OCI-LY1 (cell line): ENCODE results near the gene INS.
A peak's percentile ranks its signal among the peaks of the same experiment; 100 is the strongest.

Experiments used
- H2AFZ ChIP-seq: fragments of 200-600 bp; sonication (generic), shearing (Covaris generic); 2 replicates; pipeline ENCODE4 v1.6.0; 2014; ENCODE audit warnings: antibody characterized with exemption, mild to moderate bottlenecking, low read length
- H3F3A ChIP-seq: fragments of 200-600 bp; sonication (generic), shearing (Covaris generic); 2 replicates; pipeline ENCODE4 v1.6.0; 2014; ENCODE audit warnings: mild to moderate bottlenecking, antibody characterized with exemption, low read length, moderate library complexity; ENCODE audit not compliant: insufficient read depth
- H3K27ac ChIP-seq: fragments of 200-600 bp; sonication (generic); 2 replicates; pipeline ENCODE4 v1.5.1; 2014; ENCODE audit warnings: low read length, mixed run types, mild to moderate bottlenecking, low read depth; ENCODE audit not compliant: poor library complexity, severe bottlenecking
- H3K27me3 ChIP-seq: fragments of 200-600 bp; sonication (generic); 2 replicates; pipeline ENCODE4 v1.6.0; 2014; ENCODE audit warnings: antibody characterized with exemption, mild to moderate bottlenecking, low read length, moderate library complexity; ENCODE audit not compliant: insufficient read depth
- H3K36me3 ChIP-seq: fragments of 200-600 bp; sonication (generic); 2 replicates; pipeline ENCODE4 v1.6.1; 2014; ENCODE audit warnings: mild to moderate bottlenecking, antibody characterized with exemption, low read length, moderate library complexity, mixed read lengths; ENCODE audit not compliant: insufficient read depth
- H3K4me1 ChIP-seq: fragments of 200-600 bp; sonication (generic); 2 replicates; pipeline ENCODE4 v1.5.1; 2014; ENCODE audit warnings: mild to moderate bottlenecking, low read length, moderate library complexity; ENCODE audit not compliant: insufficient read depth, severe bottlenecking
- H3K4me2 ChIP-seq: fragments of 200-600 bp; sonication (generic), shearing (Covaris generic); 2 replicates; pipeline ENCODE4 v1.6.1; 2014; ENCODE audit warnings: low read length
- H3K4me3 ChIP-seq: fragments of 200-600 bp; sonication (generic); 2 replicates; pipeline ENCODE4 v1.5.1; 2014; ENCODE audit warnings: low read length, low read depth, mild to moderate bottlenecking, mixed read lengths; ENCODE audit not compliant: poor library complexity, severe bottlenecking
- H3K79me2 ChIP-seq: fragments of 200-600 bp; shearing (Covaris generic); 2 replicates; pipeline ENCODE4 v1.6.1; 2016; ENCODE audit warnings: mixed run types, low read length, mixed read lengths; ENCODE audit not compliant: insufficient read depth
- H3K9ac ChIP-seq: fragments of 200-600 bp; sonication (generic), shearing (Covaris generic); 2 replicates; pipeline ENCODE4 v1.6.1; 2014; ENCODE audit warnings: mild to moderate bottlenecking, low read length, mixed read lengths
- H3K9me2 ChIP-seq: fragments of 200-600 bp; sonication (generic), shearing (Covaris generic); 2 replicates; pipeline ENCODE4 v1.6.1; 2014; ENCODE audit warnings: low read depth, mild to moderate bottlenecking, low read length, mixed read lengths
- H3K9me3 ChIP-seq: fragments of 200-600 bp; shearing (Covaris generic); 2 replicates; pipeline ENCODE4 v1.6.1; 2014; ENCODE audit warnings: low read length, mixed read lengths
- H4K20me1 ChIP-seq: fragments of 200-600 bp; sonication (generic), shearing (Covaris generic); 2 replicates; pipeline ENCODE4 v1.6.0; 2016; ENCODE audit warnings: mild to moderate bottlenecking, low read length; ENCODE audit not compliant: insufficient read depth
- CTCF ChIP-seq: fragments of 200-600 bp; sonication (generic), shearing (Covaris generic); IDR thresholded peaks from 2 replicates; pipeline ENCODE4 v1.5.1; 2017; ENCODE audit warnings: mild to moderate bottlenecking, antibody characterized with exemption, low read length, moderate library complexity, mixed read lengths
- EZH2 ChIP-seq: fragments of 200-600 bp; sonication (generic), shearing (Covaris generic); IDR thresholded peaks from 2 replicates; pipeline ENCODE4 v1.8.0; 2017; ENCODE audit warnings: borderline replicate concordance, mixed run types, mild to moderate bottlenecking, antibody characterized with exemption, low read length, moderate library complexity, mixed read lengths

The INS gene

DNA sequence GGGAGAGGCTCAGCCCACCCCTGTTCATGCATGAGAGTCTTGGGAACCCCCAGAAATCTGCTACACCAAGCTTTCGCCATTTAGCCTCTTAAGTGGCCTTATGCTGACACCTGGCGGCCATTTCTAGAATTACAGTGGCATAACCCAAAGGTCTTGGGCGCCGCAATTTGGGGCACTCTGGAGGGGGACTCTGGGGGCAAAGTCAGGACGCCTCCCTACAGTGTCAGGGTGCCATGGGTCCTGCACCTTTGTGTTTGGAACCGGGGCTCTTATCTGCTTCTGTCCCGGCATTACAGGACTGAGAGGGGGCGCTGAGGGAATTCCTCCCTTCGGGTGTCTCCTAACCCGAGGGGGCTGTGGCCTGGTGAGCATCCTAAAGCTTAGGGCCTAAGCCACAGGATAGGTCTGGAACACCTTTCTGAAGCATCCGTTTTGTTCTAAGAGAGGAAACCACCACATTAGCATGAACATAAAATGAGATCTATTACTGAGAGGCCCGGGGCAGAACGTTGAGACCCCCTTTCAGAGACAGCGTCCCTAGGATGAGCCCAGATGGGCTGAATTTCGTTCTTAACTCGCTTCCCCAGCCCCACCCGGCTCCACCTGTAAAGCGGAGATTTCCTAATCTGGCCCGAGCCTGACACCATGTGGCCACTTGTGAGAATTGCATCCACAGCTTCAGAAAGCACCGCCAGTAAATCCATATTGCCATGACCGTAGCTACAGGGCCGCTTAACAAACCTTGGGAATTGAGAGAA, 9.3 kb downstream of the INS start:
- H3K9me3 ChIP-seq = no peaks in the 10 kb centered on the region
- H3K79me2 ChIP-seq = no peaks in the 10 kb centered on the region
- H3K4me3 ChIP-seq = no peak overlapping the region
- H3K4me2 ChIP-seq = no peak overlapping the region
- H3K27me3 ChIP-seq = peaks cover 10% of the 10 kb centered on the region; the same call in 1 of the 2 replicates
- no peaks in the 10 kb centered on the region for H3K9me2 ChIP-seq
- no peak overlapping the region for H3K9ac ChIP-seq
- no peaks in the 10 kb centered on the region for H4K20me1 ChIP-seq
- no peaks in the 10 kb centered on the region for H3F3A ChIP-seq
- no peaks in the 10 kb centered on the region for H3K36me3 ChIP-seq
- no peak overlapping the region for H2AFZ ChIP-seq
- H3K27ac ChIP-seq = no peak overlapping the region
- TF ChIP-seq EZH2 (no peak), CTCF (peak; percentile 57)
- H3K4me1 ChIP-seq = no peaks in the 10 kb centered on the region

DNA sequence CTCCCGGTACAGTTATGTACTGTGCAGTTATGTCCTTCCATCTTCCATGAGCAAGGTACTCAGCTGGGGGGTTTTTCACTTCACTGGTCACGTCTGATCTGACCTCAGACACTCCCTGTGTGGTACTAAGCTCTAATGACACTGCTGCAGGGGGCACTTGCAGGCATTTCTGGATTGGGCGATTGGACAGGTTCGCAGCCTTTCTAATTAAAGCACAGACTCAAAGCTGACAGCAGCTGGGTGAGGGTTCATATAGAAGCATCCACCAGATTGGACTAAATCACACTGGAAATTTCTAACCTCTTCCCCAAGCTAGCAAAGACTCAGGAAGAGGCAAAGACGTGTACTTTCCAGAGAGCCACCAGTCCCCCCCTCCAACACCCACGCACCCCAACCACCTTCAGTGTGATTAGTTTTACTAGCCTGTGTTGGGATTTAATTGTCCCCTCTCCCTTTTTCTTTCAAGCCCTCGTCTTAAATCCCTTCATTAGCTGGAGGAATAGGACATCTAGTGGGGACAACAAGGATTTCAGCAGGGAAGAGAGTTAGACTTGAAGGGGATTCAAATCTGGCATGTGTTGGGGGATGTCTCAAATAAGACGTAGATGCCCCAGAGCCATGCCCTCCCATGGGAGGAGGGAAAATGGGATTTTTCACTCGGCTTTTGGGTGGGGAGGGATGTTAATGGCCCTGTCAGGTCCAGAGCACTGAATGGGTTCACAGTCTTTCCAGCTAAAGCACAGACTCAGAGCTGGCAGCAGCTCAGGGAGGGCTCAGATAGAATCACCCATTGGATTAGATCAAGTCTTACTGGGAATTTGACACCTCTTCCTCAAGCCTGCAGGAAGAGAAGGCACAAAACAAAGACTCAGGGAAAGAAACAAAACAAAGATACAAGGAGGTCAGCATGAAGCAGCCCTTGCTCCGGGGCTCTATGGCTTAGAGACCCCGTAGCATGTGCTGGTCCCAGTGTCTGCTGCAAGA, 10.9 kb downstream of the INS start:
- TF ChIP-seq CTCF = peak; percentile 31; the same call in 1 of the 2 replicates
- TF ChIP-seq EZH2 = no peak
- no peak overlapping the region for H3K4me2 ChIP-seq
- no peaks in the 10 kb centered on the region for H4K20me1 ChIP-seq
- H3K9me3 ChIP-seq = no peaks in the 10 kb centered on the region
- no peak overlapping the region for H3K27ac ChIP-seq
- H3K9me2 ChIP-seq = no peaks in the 10 kb centered on the region
- H3K36me3 ChIP-seq = no peaks in the 10 kb centered on the region
- no peaks in the 10 kb centered on the region for H3K79me2 ChIP-seq
- no peak overlapping the region for H3K4me3 ChIP-seq
- H3K9ac ChIP-seq = no peak overlapping the region
- no peak overlapping the region for H2AFZ ChIP-seq
- H3K27me3 ChIP-seq = peaks cover 7% of the 10 kb centered on the region; the same call in 1 of the 2 replicates
- H3K4me1 ChIP-seq = no peaks in the 10 kb centered on the region
- no peaks in the 10 kb centered on the region for H3F3A ChIP-seq

GRCh38 chr11:2149460-2149859, 11.5 kb downstream of the INS start:
- Histone ChIP-seq H3K4me1 (no peaks in the 10 kb centered on the region), H3K9me2 (no peaks in the 10 kb centered on the region), H3K27me3 (peaks cover 3% of the 10 kb centered on the region; the same call in 1 of the 2 replicates), H4K20me1 (no peaks in the 10 kb centered on the region), H3K27ac (no peak overlapping the region), H3K4me2 (no peak overlapping the region), H3K4me3 (no peak overlapping the region), H3K79me2 (no peaks in the 10 kb centered on the region), H3K9me3 (no peaks in the 10 kb centered on the region), H3K36me3 (no peaks in the 10 kb centered on the region), H3F3A (no peaks in the 10 kb centered on the region), H3K9ac (no peak overlapping the region), H2AFZ (no peak overlapping the region)
- TF ChIP-seq CTCF (no peak), EZH2 (no peak)
